GM18511 (cell line): ENCODE data around the gene CAMK2G.
"Not testable (repeated sequence)": the region's sequence is repeated elsewhere in the genome, so short reads cannot be mapped to it uniquely, and the experiment has no call there.

Source experiments
- ATAC-seq: cut with Tn5 transposase; IDR thresholded peaks from one replicate; pipeline ENCODE4 v1.9.1; 2021; ENCODE audit warnings: mild to moderate bottlenecking, moderate library complexity; ENCODE audit not compliant: unreplicated experiment

CAMK2G gene

DNA sequence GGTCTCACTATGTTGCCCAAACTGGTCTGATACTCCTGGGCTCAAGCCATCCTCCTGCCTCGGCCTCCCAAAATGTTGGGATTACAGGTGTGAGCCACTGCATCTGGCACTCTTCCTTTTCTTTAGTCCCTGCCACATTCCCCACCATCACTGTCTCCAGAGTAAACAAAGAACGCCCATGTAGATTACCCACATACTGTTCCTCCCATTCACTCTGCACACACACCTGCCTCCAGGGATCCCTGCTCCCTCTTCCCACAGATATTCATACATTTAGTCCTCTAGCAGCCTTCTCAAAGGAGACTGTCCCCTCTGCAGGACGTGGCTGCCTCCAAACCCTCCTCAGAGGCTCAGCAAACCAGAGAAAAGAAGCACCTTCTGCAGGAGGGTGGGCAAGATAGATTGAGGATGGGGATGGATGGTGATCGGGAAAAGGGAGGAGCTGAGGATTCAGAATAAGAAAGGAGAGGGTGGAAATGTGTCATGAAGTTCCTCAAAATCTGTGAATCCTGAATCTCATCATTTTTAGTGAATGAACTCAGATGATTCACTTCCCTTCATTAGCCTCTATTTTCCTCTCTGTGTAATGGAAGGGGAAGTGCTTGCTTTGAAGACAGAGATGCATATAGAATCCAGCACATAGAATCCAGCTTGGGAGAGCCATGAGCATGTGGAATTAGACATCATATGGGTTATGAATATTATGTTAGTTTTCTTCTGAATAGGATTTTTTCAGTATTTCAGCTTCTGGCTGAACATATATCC, 31.1 kb upstream of the CAMK2G start:
- ATAC-seq: no peak

DNA sequence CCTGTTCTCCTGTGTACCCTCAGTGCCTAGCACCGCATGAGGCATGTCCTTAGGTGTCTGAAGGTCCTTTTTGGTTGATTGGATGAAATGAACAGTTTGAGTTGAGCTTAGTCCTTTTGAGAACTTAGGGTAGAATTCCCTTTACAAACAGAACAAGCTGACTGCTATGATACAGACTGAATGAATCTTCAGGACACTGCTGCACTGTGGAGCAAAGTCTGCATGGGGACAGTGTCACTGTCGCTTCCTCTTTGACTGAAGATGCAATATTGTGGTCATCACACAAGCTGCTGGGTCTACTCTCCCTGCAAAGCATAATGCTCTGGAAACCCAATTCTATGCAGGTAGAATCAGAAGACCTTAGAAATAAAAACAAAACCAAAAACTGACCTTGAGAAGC, 28.0 kb upstream of the CAMK2G start:
- ATAC-seq: no peak

- ATAC-seq: no peak
These were observed 26.9 kb upstream of the CAMK2G start for GRCh38 chr10:73901261-73901660.

- no peak for ATAC-seq
These were observed 25.7 kb upstream of the CAMK2G start for GRCh38 chr10:73900064-73900463.

DNA sequence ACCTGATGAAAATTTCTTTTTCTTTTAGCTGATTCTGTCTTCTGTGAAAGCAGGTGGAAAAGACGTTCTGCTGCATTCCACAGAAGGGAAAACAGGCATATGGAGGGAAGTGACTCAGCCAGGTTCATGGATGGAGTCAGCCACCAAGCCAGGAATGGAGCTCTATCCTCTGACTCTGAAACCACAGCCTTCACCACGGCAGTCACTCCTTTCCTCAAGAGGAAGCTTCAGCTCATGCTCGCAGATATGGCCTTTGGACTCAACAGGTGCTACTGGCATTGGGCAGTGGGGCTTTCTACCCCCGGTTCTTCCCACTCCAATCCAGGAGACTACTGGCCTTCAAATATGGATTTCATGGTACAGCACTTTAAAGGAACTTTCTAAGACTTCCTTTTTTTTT, 25.1 kb upstream of the CAMK2G start:
- no peak for ATAC-seq

GRCh38 chr10:73898730-73899410, 24.5 kb upstream of the CAMK2G start:
- ATAC-seq: no peak

DNA sequence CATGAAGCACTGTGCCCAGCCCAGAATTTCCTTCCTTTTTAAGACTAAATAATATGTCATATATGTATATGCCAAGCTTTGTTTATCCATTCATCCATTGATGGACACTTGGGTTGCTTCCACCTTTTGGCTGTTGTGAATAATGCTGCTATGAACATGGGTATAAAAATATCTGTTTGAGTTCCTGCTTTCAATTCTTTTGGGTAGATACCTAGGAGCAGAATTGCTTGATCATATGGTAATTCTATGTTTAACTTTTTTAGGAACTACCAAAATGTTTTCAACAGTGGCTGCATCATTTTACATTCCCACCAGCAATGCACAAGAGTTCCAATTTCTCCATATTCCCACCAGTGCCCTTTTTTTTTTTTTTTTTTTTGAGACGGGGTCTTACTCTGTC, 23.3 kb upstream of the CAMK2G start:
- no peak for ATAC-seq

GRCh38 chr10:73895381-73895780, 21.0 kb upstream of the CAMK2G start:
- ATAC-seq: not testable (repeated sequence)

- ATAC-seq: no peak
These were observed 20.1 kb upstream of the CAMK2G start for GRCh38 chr10:73894245-73894971.

GRCh38 chr10:73893426-73893825, 19.1 kb upstream of the CAMK2G start:
- no peak for ATAC-seq

DNA sequence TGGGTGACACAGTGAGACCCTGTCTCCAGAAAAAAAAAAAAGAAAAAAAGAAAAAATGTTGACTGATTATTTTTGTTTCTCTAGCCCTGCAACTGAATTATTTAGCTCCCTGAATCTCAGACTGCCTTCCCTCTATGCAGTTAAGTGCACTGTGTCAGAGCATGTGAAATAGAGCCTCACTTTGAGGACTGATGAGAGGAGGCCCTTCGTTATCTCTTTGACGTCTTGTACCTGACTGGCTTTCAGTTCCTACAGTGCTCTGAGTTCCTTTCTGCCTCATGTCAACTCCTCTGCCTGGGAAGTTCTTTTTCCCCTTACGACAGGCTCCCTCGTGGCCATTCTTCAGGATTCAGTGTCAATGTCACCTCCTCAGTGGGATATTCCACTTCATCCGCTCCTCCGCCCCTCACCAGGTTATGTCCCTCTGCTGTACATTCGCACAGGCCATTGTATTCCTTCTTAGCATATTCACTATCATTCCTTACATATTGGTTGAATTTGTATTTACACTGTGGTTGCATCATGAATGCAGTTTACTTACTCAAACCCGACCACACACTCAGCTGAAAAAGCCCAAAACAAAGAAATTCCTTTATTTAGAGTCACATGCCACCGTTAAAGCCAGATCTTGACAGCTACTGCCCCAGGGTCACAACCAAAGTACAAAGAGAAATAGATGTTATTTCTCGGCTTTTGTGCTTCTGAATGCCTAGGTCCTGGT, 18.1 kb upstream of the CAMK2G start:
- no peak for ATAC-seq

- ATAC-seq: no peak
These were observed 17.2 kb upstream of the CAMK2G start for GRCh38 chr10:73891540-73891939.

DNA sequence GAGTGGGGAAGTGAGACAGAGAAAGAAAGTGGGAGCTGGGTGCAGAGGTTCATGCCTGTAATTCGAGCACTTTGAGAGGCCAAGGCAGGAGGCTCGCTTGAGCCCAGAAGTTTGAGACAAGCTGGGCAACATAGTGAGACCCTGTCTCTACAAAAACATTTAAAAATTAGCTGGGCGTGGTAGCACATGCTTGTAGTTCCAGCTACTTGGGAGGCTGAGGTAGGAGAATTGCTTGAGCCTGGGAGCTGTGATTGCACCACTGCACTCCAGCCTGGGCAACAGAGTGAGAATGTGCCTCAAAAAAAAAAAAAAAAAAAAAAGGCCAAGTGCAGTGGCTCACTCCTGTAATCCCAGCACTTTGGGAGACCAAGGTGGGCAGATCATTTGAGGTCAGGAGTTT, 16.5 kb upstream of the CAMK2G start:
- not testable (repeated sequence) for ATAC-seq

GRCh38 chr10:73890261-73890660, 15.9 kb upstream of the CAMK2G start:
- ATAC-seq: no peak

DNA sequence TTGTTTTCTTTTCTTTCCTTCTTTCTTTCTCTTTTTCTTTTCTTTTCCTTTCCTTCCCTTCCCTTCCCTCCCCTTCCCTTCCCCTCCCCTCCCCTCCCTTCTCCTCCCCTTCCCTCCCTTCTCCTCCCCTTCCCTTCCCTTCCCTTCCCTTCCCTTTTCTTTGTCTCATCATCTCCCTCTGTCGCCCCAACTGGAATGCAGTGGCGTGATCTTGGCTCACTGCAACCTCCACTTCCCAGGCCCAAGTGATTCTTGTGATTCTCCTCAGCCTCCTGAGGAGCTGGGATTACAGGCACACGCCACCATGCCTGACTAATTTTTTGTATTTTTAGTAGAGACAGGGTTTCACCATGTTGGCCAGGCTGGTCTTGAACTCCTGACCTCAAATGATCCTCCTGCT, 15.1 kb upstream of the CAMK2G start:
- not testable (repeated sequence) for ATAC-seq

DNA sequence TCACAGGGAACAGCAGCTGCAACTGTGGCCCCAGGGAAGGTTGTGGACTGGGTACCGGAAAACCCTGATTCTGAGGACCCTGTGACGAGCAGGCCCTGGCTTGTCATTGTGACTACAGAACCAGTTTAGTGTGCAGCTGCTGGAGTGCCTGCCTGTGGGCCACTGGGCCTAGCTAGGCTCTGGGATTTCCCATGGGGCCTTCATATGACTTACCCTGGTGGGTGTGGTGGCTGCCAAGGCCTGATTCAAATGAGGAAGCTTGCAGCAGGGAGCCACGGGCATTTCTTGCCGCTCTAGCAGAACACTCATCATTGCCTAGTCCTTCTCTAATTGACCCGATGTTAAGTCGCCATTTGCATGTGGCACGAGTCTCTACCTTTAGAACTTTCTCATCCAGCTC, 14.7 kb upstream of the CAMK2G start:
- no peak for ATAC-seq

DNA sequence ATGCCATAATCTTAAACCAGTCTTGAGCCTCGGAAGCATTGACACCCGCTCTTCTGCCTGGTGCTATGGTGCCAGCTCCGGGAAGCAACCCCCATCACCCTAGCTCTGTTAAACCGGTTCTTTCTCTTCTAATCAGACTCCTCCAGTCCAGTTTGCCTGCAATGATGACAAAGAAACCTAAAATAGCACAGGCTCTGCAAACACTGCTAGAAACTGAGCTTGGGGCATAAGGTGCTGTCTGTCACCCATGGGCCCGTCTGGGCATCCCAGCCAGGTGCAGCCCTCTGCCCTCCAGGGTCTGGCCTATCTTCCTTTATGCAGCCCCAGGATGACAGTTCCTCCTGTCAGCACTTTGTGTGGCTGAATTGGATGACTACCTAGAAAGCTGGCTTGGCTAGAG, 14.2 kb upstream of the CAMK2G start:
- no peak for ATAC-seq

- ATAC-seq: no peak
These were observed 13.1 kb upstream of the CAMK2G start for GRCh38 chr10:73887294-73888039.

DNA sequence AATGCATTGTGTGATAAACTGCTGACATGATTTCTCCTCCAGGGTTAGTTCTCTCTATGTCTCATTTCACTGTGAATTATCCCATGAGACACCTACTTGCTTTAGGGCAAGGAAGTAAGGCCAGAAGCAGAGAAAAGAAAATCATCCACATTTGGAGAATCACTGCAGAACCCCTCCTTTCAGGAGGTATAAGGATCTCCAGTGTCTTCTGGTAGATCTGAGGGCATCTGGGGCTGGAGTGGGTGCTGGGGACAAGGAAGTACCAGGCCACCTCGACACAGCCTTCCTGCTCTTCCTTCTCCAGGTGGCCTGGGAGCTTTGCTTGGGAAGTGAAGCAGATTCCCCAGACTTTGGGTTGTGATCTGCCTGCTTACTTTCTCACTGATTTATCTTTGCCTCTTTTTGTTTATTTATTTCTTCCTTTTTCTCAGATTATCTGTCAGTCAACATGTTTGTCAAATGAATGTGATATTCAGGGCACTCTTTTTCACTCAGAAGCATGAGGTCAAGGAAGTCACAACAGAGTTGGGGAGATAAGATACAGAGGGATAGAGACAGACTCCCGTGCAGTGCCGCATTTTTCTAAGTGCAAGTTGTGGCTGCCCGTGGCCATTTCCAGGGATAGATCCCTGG, 12.4 kb upstream of the CAMK2G start:
- ATAC-seq: no peak

- peak; percentile 81 for ATAC-seq
These were observed 11.8 kb upstream of the CAMK2G start for GRCh38 chr10:73886085-73886529.
